B cell (primary cell): Measurements from ENCODE around the gene DVL1. TPM values are rescaled to one million over a fixed set of nuclear protein-coding genes. Genes with fewer than 3 reads are reported as not detected.
A peak's percentile ranks its signal among the peaks of the same experiment; 100 is the strongest.

Source experiments
- ATAC-seq: fragments of 200-7000 bp; cut with Tn5 transposase; one replicate; pipeline ENCODE4 v1.10.0; 2021; ENCODE audit warnings: low read depth, mild to moderate bottlenecking, moderate number of reproducible peaks, moderate library complexity
- CTCF ChIA-PET: fragments of 350-600 bp; sonication (Branson Sonifier 250); formaldehyde crosslinking; loops from one replicate; lab custom pipeline; 2021; ENCODE audit warnings: antibody characterized with exemption, inconsistent platforms; lab: Charles Lee
- POLR2A ChIA-PET: fragments of 350-600 bp; sonication (Branson Sonifier 250); formaldehyde crosslinking; loops from one replicate; lab custom pipeline; 2021; ENCODE audit warnings: antibody characterized with exemption; lab: Charles Lee
- DNase-seq: peaks from one replicate; pipeline ENCODE4 v3.0.0; 2013
- H2AFZ ChIP-seq: 2 replicates; pipeline ENCODE4 v1.6.1; 2012; ENCODE audit warnings: mild to moderate bottlenecking, low read depth, low read length; ENCODE audit not compliant: insufficient read depth, poor library complexity, severe bottlenecking
- H3K27ac ChIP-seq, 2 donors: 1 replicate in 1 of 2; 2 replicates in 1 of 2; pipeline ENCODE4 v1.5.1; 2012 to 2013; ENCODE audit warnings: low read length in 2 of 2, mild to moderate bottlenecking in 2 of 2, moderate library complexity in 1 of 2
- H3K27me3 ChIP-seq, 4 experiments: fragments of 200-600 bp in 1 of 4; sonication (generic) in 1 of 4; replicated peaks in 1 of 4; 1 replicate in 2 of 4; 2 replicates in 2 of 4; pipeline versions ENCODE4 v1.6.1 to v1.7.0; 2013 to 2016; ENCODE audit warnings: low read length in 3 of 4, mild to moderate bottlenecking in 2 of 4, mixed read lengths in 1 of 4, moderate library complexity in 1 of 4; ENCODE audit not compliant: insufficient read depth in 4 of 4, control insufficient read depth in 3 of 4; ENCODE audit errors: control extremely low read depth in 1 of 4
- H3K36me3 ChIP-seq, 2 experiments: replicated peaks in 1 of 2; 1 replicate in 1 of 2; 2 replicates in 1 of 2; pipeline versions ENCODE4 v1.6.1 to v1.7.1; 2013; ENCODE audit warnings: low read length in 1 of 2; ENCODE audit not compliant: insufficient read depth in 2 of 2, control insufficient read depth in 1 of 2; ENCODE audit errors: control extremely low read depth in 1 of 2, extremely low read depth in 1 of 2
- H3K4me1 ChIP-seq, 2 donors: fragments of 200-600 bp in 1 of 2; sonication (generic) in 1 of 2; 1 replicate in 1 of 2; 2 replicates in 1 of 2; pipeline versions ENCODE4 v1.5.1 to v1.6.1; 2013 to 2017; ENCODE audit warnings: low read length in 2 of 2; ENCODE audit not compliant: control insufficient read depth in 2 of 2, insufficient read depth in 2 of 2
- H3K4me2 ChIP-seq: replicated peaks from 2 replicates; pipeline ENCODE3; 2012; ENCODE audit warnings: mild to moderate bottlenecking, low read depth, low read length; ENCODE audit not compliant: poor library complexity, severe bottlenecking
- H3K4me3 ChIP-seq, 5 experiments: fragments of 200-600 bp in 1 of 5; sonication (generic) in 1 of 5; 1 replicate in 3 of 5; 2 replicates in 2 of 5; pipeline versions ENCODE4 v1.5.1 to v1.7.0; 2011 to 2016; ENCODE audit warnings: low read length in 4 of 5, mild to moderate bottlenecking in 4 of 5, low read depth in 2 of 5, control low read depth in 1 of 5, moderate library complexity in 1 of 5; ENCODE audit not compliant: insufficient read depth in 1 of 5; ENCODE audit errors: control extremely low read depth in 1 of 5, extremely low read depth in 1 of 5
- H3K79me2 ChIP-seq: fragments of 200-600 bp; sonication (generic); one replicate; pipeline ENCODE4 v1.6.0; 2016; ENCODE audit warnings: low read length; ENCODE audit not compliant: control insufficient read depth, insufficient read depth
- H3K9ac ChIP-seq: fragments of 200-600 bp; sonication (generic); 2 replicates; pipeline ENCODE4 v1.6.1; 2017; ENCODE audit warnings: mild to moderate bottlenecking, low read length, moderate library complexity
- H3K9me3 ChIP-seq, 3 donors: one replicate each; pipeline versions ENCODE4 v1.6.1 to v1.7.1; 2013; ENCODE audit warnings: low read length in 2 of 3; ENCODE audit not compliant: control insufficient read depth in 2 of 3, insufficient read depth in 1 of 3; ENCODE audit errors: control extremely low read depth in 1 of 3
- H4K20me1 ChIP-seq: 2 replicates; pipeline ENCODE4 v1.6.0; 2012; ENCODE audit warnings: mild to moderate bottlenecking, low read length; ENCODE audit not compliant: insufficient read depth, control insufficient read depth, poor library complexity, severe bottlenecking
- H3K27ac Mint-ChIP-seq: one replicate; pipeline ENCODE4 v1.8.0; 2021; ENCODE audit warnings: mixed read lengths
- H3K27me3 Mint-ChIP-seq: one replicate; pipeline ENCODE4 v1.8.0; 2021; ENCODE audit warnings: mixed read lengths
- H3K4me1 Mint-ChIP-seq: one replicate; pipeline ENCODE4 v1.8.0; 2021; ENCODE audit warnings: mixed read lengths
- H3K4me3 Mint-ChIP-seq: one replicate; pipeline ENCODE4 v1.8.0; 2021; ENCODE audit warnings: mixed read lengths
- H3K9me3 Mint-ChIP-seq: one replicate; pipeline ENCODE4 v1.8.0; 2022; ENCODE audit warnings: mixed read lengths; ENCODE audit not compliant: insufficient read depth
- CTCF ChIP-seq: fragments of 200-600 bp; IDR thresholded peaks from one replicate; pipeline ENCODE4 v1.8.0; 2022; ENCODE audit warnings: antibody characterized with exemption, mild to moderate bottlenecking
- EZH2 ChIP-seq: IDR thresholded peaks from 2 replicates; pipeline ENCODE4 v1.6.1; 2012; ENCODE audit warnings: borderline replicate concordance, low read depth, mild to moderate bottlenecking, moderate library complexity, low read length; ENCODE audit not compliant: insufficient read depth, poor library complexity, severe bottlenecking
- WGBS: methylation state at CpG from one replicate; pipeline ENCODE4 v1.1.5; 2013; ENCODE audit warnings: missing lambda C conversion rate; ENCODE audit not compliant: insufficient coverage; 5-methylcytosine and 5-hydroxymethylcytosine counted together
- intact Hi-C: fragments of 100-400 bp; cut with micrococcal nuclease; formaldehyde crosslinking; loops from one replicate; pipeline ENCODE4 v1.10.0; 2022
- polyA plus RNA-seq: library from polyadenylated mRNA; depleted of rRNA; stranded (reverse); fragments of >200 nt; gene quantifications from 2 replicates; pipeline ENCODE4 v1.2.3, GENCODE V29; 2012
- total RNA-seq, 2 donors: library from RNA; stranded (reverse); fragments of 120-200 nt in 1 of 2; gene quantifications; 1 replicate in 1 of 2; 2 replicates in 1 of 2; pipeline versions ENCODE4 v1.2.3 to v1.2.4, GENCODE V29; 2013 to 2022

Gene DVL1
- total and polyA plus RNA-seq, 2 donors (not counting 1 experiment from before 2014, with no cell fraction given): 46.1 to 53.5 TPM

DNA sequence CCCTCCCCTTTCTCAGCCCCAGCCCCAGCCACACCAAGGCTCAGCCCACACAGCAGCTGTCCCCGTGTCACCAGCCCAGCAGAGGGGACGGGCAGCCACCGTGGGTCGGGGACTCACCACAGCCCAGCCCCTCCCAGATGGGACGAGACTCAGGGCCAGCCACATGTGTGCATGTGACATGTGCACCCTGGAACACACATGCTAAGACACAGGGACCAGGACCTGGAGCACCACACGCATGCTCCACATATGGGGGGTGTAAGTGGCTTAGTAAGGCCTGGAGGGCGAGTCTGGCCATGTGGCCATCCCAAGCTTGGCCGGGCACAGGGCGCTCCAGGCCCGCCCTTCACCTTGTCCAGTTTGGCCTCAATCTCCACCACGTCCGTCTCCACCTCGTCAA is 45.5 kb downstream of the DVL1 start:
- WGBS: 88% methylated on average over 12 of the region's 13 CpGs

More for the DNA sequence above, 45.5 kb downstream of the DVL1 start:
- no peaks in the 10 kb centered on the region for H3K27me3 ChIP-seq
- H3K79me2 ChIP-seq: peaks cover 33% of the 10 kb centered on the region
- Mint-ChIP-seq H3K4me3 (peak overlapping the region; percentile 10), H3K27ac (peak overlapping the region; percentile 26), H3K9me3 (no peaks in the 10 kb centered on the region), H3K27me3 (no peaks in the 10 kb centered on the region), H3K4me1 (peaks cover 31% of the 10 kb centered on the region)
- H3K9ac ChIP-seq: no peak overlapping the region
- POLR2A ChIA-PET: interaction anchor here (0.6 kb wide), 1 partner anchor 52 kb away, joined by 3 read pairs; no protein-coding TSS in a partner anchor
- no peak for DNase-seq
- TF ChIP-seq CTCF (no peak), EZH2 (no peak)
- H3K4me1 ChIP-seq: peaks cover 28 to 38% of the 10 kb centered on the region in 2 donors
- no peaks in the 10 kb centered on the region for H3K9me3 ChIP-seq
- no peaks in the 10 kb centered on the region for H3K36me3 ChIP-seq
- H3K27ac ChIP-seq: no peak overlapping the region
- intact Hi-C loops: no loop called here
- H3K4me3 ChIP-seq: no peak overlapping the region
- peaks cover 43% of the 10 kb centered on the region for H4K20me1 ChIP-seq
- no peak overlapping the region for H3K4me2 ChIP-seq
- H2AFZ ChIP-seq: no peak overlapping the region
- ATAC-seq: no peak
- CTCF ChIA-PET: interaction anchor here (1.2 kb wide), 1 partner anchor 12 kb away, joined by 4 read pairs; no protein-coding TSS in a partner anchor
